Measurements from ENCODE around the gene RBM33. TPM values are rescaled to one million over a fixed set of nuclear protein-coding genes. Genes with fewer than 3 reads are reported as not detected.

The RBM33 gene
- total and polyA plus RNA-seq, 10 donors, result 9.7 to 109 (median 90.0) TPM

GRCh38 chr7:155746188-155746587 lies 101.7 kb downstream of the RBM33 start:
- Histone ChIP-seq H3K4me3 (no peak overlapping the region), H3K27me3 (replicated peaks in 1 of 7) (no peaks in the 10 kb centered on the region), H3K27ac (peak overlapping the region in 2 of 8 donors; percentile 27 to 47), H3K9me3 (no peaks in the 10 kb centered on the region), H3K4me1 (peaks cover 7 to 63% (median 23%) of the 10 kb centered on the region in 6 donors), H3K36me3 (peaks cover 0 to 85% (median 51%) of the 10 kb centered on the region in 6 donors)
- WGBS, 5 donors, result 75 to 87% (median 81%) methylated on average over 2 of the region's 2 CpGs
- TF ChIP-seq POLR2A (IDR thresholded peaks at IDR 0.05), result no peak
- no peak for TF ChIP-seq CTCF (IDR thresholded peaks at IDR 0.05 in 8 of 11, conservative IDR thresholded peaks at IDR 0.05 in 3 of 11)
- TF ChIP-seq POLR2AphosphoS5 (IDR thresholded peaks at IDR 0.05), result no peak
- intact Hi-C loops (cut with DNase I; ENCODE audit: low total_unique reads), result no loop called here
- no peak for DNase-seq

- DNase-seq, result no peak
- Histone ChIP-seq H3K4me1 (peaks cover 11 to 74% (median 33%) of the 10 kb centered on the region in 6 donors), H3K9me3 (no peaks in the 10 kb centered on the region), H3K27ac (no peak overlapping the region), H3K27me3 (replicated peaks in 1 of 7) (no peaks in the 10 kb centered on the region), H3K4me3 (no peak overlapping the region), H3K36me3 (peaks cover 0 to 75% (median 41%) of the 10 kb centered on the region in 6 donors)
- WGBS, 5 donors, result 92 to 100% (median 97%) methylated on average over 1 of the region's 1 CpG
- intact Hi-C loops (cut with DNase I; ENCODE audit: low total_unique reads), result no loop called here
- TF ChIP-seq POLR2AphosphoS5 (IDR thresholded peaks at IDR 0.05) (no peak), CTCF (IDR thresholded peaks at IDR 0.05 in 8 of 11, conservative IDR thresholded peaks at IDR 0.05 in 3 of 11) (no peak), POLR2A (IDR thresholded peaks at IDR 0.05) (no peak)
Observed at GRCh38 chr7:155747209-155747608, 102.7 kb downstream of the RBM33 start.

- Histone ChIP-seq H3K36me3 (peaks cover 0 to 51% (median 21%) of the 10 kb centered on the region in 6 donors), H3K27me3 (replicated peaks in 1 of 7) (no peaks in the 10 kb centered on the region), H3K27ac (no peak overlapping the region), H3K4me1 (peaks cover 33 to 84% (median 52%) of the 10 kb centered on the region in 6 donors), H3K4me3 (no peak overlapping the region), H3K9me3 (no peaks in the 10 kb centered on the region)
- intact Hi-C loops (cut with DNase I; ENCODE audit: low total_unique reads), result no loop called here
- no peak for TF ChIP-seq CTCF (IDR thresholded peaks at IDR 0.05 in 8 of 11, conservative IDR thresholded peaks at IDR 0.05 in 3 of 11)
- WGBS, 5 donors, result 94 to 99% (median 96%) methylated on average over 3 of the region's 3 CpGs
- no peak for DNase-seq
Observed at GRCh38 chr7:155749578-155749977, 105.1 kb downstream of the RBM33 start.

GRCh38 chr7:155750255-155751125 lies 106.0 kb downstream of the RBM33 start:
- H3K36me3 ChIP-seq, result peaks cover 0 to 42% (median 13%) of the 10 kb centered on the region in 6 donors
- WGBS, 5 donors, result 70 to 80% (median 79%) methylated on average over 5 of the region's 5 CpGs
- H3K4me3 ChIP-seq, result no peak overlapping the region
- TF ChIP-seq CTCF (IDR thresholded peaks at IDR 0.05 in 8 of 11, conservative IDR thresholded peaks at IDR 0.05 in 3 of 11), result no peak
- no peak for TF ChIP-seq POLR2AphosphoS5 (IDR thresholded peaks at IDR 0.05)
- TF ChIP-seq POLR2A (IDR thresholded peaks at IDR 0.05), result no peak
- no peak overlapping the region for H3K27ac ChIP-seq
- intact Hi-C loops (cut with DNase I; ENCODE audit: low total_unique reads), result no loop called here
- peaks cover 35 to 93% (median 58%) of the 10 kb centered on the region in 6 donors for H3K4me1 ChIP-seq
- no peaks in the 10 kb centered on the region for H3K9me3 ChIP-seq
- H3K27me3 ChIP-seq (replicated peaks in 1 of 7), result no peaks in the 10 kb centered on the region
- no peak for DNase-seq
